Measurements from ENCODE around the gene LIMD2. TPM values are rescaled to one million over a fixed set of nuclear protein-coding genes. Genes with fewer than 3 reads are reported as not detected.

The LIMD2 gene
- total and polyA plus RNA-seq, 2 experiments from 2014 or later: 98.8 to 105 TPM

GRCh38 chr17:63658366-63658765, 41.6 kb downstream of the LIMD2 start (continued):
- TF ChIP-seq, protein P1, sequence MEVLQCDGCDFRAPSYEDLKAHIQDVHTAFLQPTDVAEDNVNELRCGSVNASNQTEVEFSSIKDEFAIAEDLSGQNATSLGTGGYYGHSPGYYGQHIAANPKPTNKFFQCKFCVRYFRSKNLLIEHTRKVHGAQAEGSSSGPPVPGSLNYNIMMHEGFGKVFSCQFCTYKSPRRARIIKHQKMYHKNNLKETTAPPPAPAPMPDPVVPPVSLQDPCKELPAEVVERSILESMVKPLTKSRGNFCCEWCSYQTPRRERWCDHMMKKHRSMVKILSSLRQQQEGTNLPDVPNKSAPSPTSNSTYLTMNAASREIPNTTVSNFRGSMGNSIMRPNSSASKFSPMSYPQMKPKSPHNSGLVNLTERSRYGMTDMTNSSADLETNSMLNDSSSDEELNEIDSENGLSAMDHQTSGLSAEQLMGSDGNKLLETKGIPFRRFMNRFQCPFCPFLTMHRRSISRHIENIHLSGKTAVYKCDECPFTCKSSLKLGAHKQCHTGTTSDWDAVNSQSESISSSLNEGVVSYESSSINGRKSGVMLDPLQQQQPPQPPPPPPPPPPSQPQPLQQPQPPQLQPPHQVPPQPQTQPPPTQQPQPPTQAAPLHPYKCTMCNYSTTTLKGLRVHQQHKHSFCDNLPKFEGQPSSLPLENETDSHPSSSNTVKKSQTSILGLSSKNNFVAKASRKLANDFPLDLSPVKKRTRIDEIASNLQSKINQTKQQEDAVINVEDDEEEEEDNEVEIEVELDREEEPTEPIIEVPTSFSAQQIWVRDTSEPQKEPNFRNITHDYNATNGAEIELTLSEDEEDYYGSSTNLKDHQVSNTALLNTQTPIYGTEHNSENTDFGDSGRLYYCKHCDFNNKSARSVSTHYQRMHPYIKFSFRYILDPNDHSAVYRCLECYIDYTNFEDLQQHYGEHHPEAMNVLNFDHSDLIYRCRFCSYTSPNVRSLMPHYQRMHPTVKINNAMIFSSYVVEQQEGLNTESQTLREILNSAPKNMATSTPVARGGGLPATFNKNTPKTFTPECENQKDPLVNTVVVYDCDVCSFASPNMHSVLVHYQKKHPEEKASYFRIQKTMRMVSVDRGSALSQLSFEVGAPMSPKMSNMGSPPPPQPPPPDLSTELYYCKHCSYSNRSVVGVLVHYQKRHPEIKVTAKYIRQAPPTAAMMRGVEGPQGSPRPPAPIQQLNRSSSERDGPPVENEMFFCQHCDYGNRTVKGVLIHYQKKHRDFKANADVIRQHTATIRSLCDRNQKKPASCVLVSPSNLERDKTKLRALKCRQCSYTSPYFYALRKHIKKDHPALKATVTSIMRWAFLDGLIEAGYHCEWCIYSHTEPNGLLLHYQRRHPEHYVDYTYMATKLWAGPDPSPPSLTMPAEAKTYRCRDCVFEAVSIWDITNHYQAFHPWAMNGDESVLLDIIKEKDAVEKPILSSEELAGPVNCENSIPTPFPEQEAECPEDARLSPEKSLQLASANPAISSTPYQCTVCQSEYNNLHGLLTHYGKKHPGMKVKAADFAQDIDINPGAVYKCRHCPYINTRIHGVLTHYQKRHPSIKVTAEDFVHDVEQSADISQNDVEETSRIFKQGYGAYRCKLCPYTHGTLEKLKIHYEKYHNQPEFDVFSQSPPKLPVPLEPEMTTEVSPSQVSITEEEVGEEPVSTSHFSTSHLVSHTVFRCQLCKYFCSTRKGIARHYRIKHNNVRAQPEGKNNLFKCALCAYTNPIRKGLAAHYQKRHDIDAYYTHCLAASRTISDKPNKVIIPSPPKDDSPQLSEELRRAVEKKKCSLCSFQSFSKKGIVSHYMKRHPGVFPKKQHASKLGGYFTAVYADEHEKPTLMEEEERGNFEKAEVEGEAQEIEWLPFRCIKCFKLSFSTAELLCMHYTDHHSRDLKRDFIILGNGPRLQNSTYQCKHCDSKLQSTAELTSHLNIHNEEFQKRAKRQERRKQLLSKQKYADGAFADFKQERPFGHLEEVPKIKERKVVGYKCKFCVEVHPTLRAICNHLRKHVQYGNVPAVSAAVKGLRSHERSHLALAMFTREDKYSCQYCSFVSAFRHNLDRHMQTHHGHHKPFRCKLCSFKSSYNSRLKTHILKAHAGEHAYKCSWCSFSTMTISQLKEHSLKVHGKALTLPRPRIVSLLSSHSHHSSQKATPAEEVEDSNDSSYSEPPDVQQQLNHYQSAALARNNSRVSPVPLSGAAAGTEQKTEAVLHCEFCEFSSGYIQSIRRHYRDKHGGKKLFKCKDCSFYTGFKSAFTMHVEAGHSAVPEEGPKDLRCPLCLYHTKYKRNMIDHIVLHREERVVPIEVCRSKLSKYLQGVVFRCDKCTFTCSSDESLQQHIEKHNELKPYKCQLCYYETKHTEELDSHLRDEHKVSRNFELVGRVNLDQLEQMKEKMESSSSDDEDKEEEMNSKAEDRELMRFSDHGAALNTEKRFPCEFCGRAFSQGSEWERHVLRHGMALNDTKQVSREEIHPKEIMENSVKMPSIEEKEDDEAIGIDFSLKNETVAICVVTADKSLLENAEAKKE (CRISPR knock-in tag; IDR thresholded peaks at IDR 0.05): no peak

DNA sequence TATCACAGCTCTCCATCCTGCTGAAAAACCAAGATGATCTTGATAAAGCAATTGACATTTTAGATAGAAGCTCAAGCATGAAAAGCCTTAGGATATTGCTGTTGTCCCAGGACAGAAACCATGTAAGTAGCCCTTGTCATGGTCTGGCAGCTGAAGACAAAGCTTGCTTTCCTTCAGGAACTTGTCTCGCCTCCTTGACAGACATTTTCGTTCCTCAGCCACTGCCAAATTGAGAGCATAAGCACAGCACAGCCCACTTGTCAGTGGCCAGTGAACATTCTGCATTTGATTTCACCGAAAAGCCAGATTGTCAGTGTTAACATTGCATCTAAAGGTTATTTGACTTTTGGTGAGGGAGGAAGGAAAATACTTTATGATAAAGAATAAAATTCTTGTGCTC, 42.1 kb downstream of the LIMD2 start:
- Mint-ChIP-seq H3K36me3 (ENCODE audit: low read depth) (peaks cover 12% of the 10 kb centered on the region; the same call in 2 of the 3 replicates), H3K9me3 (no peaks in the 10 kb centered on the region), H3K27ac (no peak overlapping the region), H3K27me3 (ENCODE audit: insufficient read depth, low read depth, poor library complexity) (no peaks in the 10 kb centered on the region), H3K4me1 (no peaks in the 10 kb centered on the region), H3K4me3 (no peak overlapping the region)
- Histone ChIP-seq H3F3A (replicated peaks; ENCODE audit: low read depth) (no peaks in the 10 kb centered on the region), H3K36me3 (ENCODE audit: insufficient read depth) (peaks cover 5% of the 10 kb centered on the region; the same call in 1 of the 2 replicates), H3K79me2 (replicated peaks; ENCODE audit: insufficient read depth) (no peaks in the 10 kb centered on the region), H3K4me3 (no peak overlapping the region), H3K9me2 (ENCODE audit: insufficient read depth) (no peaks in the 10 kb centered on the region), H3K4me1 (ENCODE audit: insufficient read depth) (no peaks in the 10 kb centered on the region), H3K4me2 (no peak overlapping the region), H2AFZ (no peak overlapping the region), H3K27me3 (ENCODE audit: insufficient read depth) (no peaks in the 10 kb centered on the region), H3K27ac (ENCODE audit: low read depth) (no peak overlapping the region), H4K20me1 (replicated peaks; ENCODE audit: insufficient read depth) (no peaks in the 10 kb centered on the region)
- ATAC-seq (no peak), DNase-seq (ENCODE audit: low spot score) (no peak)
- TF ChIP-seq STAT1 (IDR thresholded peaks at IDR 0.05; ENCODE audit: unreplicated experiment) (no peak), ZNF331 (CRISPR knock-in tag; IDR thresholded peaks at IDR 0.05; ENCODE audit: low read depth) (no peak), EZH2phosphoT487 (IDR thresholded peaks at IDR 0.05; ENCODE audit: unreplicated experiment) (no peak), ZNF114 (CRISPR knock-in tag; IDR thresholded peaks at IDR 0.05) (no peak)
- TF ChIP-seq, protein P1 (CRISPR knock-in tag; IDR thresholded peaks at IDR 0.05): no peak
- TF ChIP-seq, protein P2, sequence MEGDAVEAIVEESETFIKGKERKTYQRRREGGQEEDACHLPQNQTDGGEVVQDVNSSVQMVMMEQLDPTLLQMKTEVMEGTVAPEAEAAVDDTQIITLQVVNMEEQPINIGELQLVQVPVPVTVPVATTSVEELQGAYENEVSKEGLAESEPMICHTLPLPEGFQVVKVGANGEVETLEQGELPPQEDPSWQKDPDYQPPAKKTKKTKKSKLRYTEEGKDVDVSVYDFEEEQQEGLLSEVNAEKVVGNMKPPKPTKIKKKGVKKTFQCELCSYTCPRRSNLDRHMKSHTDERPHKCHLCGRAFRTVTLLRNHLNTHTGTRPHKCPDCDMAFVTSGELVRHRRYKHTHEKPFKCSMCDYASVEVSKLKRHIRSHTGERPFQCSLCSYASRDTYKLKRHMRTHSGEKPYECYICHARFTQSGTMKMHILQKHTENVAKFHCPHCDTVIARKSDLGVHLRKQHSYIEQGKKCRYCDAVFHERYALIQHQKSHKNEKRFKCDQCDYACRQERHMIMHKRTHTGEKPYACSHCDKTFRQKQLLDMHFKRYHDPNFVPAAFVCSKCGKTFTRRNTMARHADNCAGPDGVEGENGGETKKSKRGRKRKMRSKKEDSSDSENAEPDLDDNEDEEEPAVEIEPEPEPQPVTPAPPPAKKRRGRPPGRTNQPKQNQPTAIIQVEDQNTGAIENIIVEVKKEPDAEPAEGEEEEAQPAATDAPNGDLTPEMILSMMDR (conservative IDR thresholded peaks at IDR 0.05; ENCODE audit: low read depth in 2 of 2): no peak
- TF ChIP-seq, protein P3, sequence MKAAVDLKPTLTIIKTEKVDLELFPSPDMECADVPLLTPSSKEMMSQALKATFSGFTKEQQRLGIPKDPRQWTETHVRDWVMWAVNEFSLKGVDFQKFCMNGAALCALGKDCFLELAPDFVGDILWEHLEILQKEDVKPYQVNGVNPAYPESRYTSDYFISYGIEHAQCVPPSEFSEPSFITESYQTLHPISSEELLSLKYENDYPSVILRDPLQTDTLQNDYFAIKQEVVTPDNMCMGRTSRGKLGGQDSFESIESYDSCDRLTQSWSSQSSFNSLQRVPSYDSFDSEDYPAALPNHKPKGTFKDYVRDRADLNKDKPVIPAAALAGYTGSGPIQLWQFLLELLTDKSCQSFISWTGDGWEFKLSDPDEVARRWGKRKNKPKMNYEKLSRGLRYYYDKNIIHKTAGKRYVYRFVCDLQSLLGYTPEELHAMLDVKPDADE (IDR thresholded peaks at IDR 0.05): no peak
